IgD-negative memory B cell (primary cell): ENCODE results near the gene SLC1A2. TPM values are rescaled to one million over a fixed set of nuclear protein-coding genes. Genes with fewer than 3 reads are reported as not detected.

Source experiments
- H3K27ac Mint-ChIP-seq, 3 donors: one replicate each; pipeline ENCODE4 v1.8.0; 2020 to 2022; ENCODE audit warnings: mild to moderate bottlenecking in 3 of 3, mixed read lengths in 3 of 3, moderate library complexity in 1 of 3
- H3K27me3 Mint-ChIP-seq: one replicate; pipeline ENCODE4 v1.8.0; 2021; ENCODE audit warnings: mixed read lengths
- H3K36me3 Mint-ChIP-seq: one replicate; pipeline ENCODE4 v1.8.0; 2020; ENCODE audit warnings: mild to moderate bottlenecking, mixed read lengths
- H3K4me1 Mint-ChIP-seq, 3 donors: one replicate each; pipeline ENCODE4 v1.8.0; 2020 to 2022; ENCODE audit warnings: mixed read lengths in 3 of 3, mild to moderate bottlenecking in 1 of 3
- H3K4me3 Mint-ChIP-seq, 4 donors: one replicate each; pipeline ENCODE4 v1.8.0; 2020 to 2022; ENCODE audit warnings: mild to moderate bottlenecking in 4 of 4, mixed read lengths in 4 of 4, moderate library complexity in 3 of 4
- H3K9me3 Mint-ChIP-seq, 3 donors: one replicate each; pipeline ENCODE4 v1.8.0; 2020 to 2021; ENCODE audit warnings: mixed read lengths in 3 of 3, mild to moderate bottlenecking in 1 of 3
- polyA plus RNA-seq: library from polyadenylated mRNA; unstranded; fragments of 300-500 nt; fragmentation: Illumina TruSeq; gene quantifications from one replicate; pipeline ENCODE4 v1.2.3, GENCODE V29; 2021

SLC1A2 gene
- polyA plus RNA-seq, 1 donor from 2014 or later = not detected

- Mint-ChIP-seq H3K4me3 (no peak overlapping the region), H3K4me1 (peaks cover 14 to 18% (median 18%) of the 10 kb centered on the region in 3 donors), H3K36me3 (no peaks in the 10 kb centered on the region), H3K9me3 (no peaks in the 10 kb centered on the region), H3K27ac (no peak overlapping the region), H3K27me3 (peaks cover 9% of the 10 kb centered on the region)
Measured at GRCh38 chr11:35394941-35395340, 24.4 kb downstream of the SLC1A2 start.

DNA sequence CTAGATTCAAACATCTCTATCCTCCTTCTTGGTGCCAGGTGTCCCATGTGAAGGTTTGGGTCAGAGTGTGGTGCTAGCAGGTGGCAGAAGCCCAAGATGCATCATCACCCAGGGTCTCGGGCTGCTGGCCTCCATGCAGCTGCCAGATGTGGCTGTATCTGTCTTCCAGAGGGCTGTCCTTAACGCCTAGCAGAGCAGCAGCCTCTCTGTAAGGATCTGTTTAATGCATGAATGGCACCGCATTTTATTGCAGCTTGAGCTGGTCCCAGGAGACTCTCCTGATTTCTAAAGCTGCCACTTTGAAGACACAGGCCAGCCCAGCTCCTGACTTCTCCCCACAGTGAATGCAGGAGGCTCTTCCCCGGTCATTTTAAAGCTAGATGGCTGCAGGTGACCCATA lies 26.3 kb downstream of the SLC1A2 start:
- no peaks in the 10 kb centered on the region for H3K36me3 Mint-ChIP-seq
- H3K4me3 Mint-ChIP-seq = no peak overlapping the region
- no peaks in the 10 kb centered on the region for H3K9me3 Mint-ChIP-seq
- peaks cover 14 to 19% (median 18%) of the 10 kb centered on the region in 3 donors for H3K4me1 Mint-ChIP-seq
- no peak overlapping the region for H3K27ac Mint-ChIP-seq
- H3K27me3 Mint-ChIP-seq = peaks cover 9% of the 10 kb centered on the region

- Mint-ChIP-seq H3K27ac (peak overlapping the region in 1 of 3 donors; percentile 57), H3K4me3 (peak overlapping the region; percentile 35 to 89 (median 74)), H3K4me1 (peaks cover 14 to 19% (median 18%) of the 10 kb centered on the region in 3 donors), H3K36me3 (no peaks in the 10 kb centered on the region), H3K9me3 (no peaks in the 10 kb centered on the region), H3K27me3 (peaks cover 3% of the 10 kb centered on the region)
Measured at GRCh38 chr11:35391922-35392688, 27.3 kb downstream of the SLC1A2 start.

- Mint-ChIP-seq H3K4me1 (peaks cover 14 to 19% (median 18%) of the 10 kb centered on the region in 3 donors), H3K9me3 (no peaks in the 10 kb centered on the region), H3K27me3 (peaks cover 2% of the 10 kb centered on the region), H3K36me3 (no peaks in the 10 kb centered on the region), H3K4me3 (peak overlapping the region in 3 of 4 donors; percentile 66 to 89 (median 71)), H3K27ac (peak overlapping the region in 2 of 3 donors; percentile 23 to 61)
Measured at GRCh38 chr11:35390737-35391682, 28.3 kb downstream of the SLC1A2 start.

DNA sequence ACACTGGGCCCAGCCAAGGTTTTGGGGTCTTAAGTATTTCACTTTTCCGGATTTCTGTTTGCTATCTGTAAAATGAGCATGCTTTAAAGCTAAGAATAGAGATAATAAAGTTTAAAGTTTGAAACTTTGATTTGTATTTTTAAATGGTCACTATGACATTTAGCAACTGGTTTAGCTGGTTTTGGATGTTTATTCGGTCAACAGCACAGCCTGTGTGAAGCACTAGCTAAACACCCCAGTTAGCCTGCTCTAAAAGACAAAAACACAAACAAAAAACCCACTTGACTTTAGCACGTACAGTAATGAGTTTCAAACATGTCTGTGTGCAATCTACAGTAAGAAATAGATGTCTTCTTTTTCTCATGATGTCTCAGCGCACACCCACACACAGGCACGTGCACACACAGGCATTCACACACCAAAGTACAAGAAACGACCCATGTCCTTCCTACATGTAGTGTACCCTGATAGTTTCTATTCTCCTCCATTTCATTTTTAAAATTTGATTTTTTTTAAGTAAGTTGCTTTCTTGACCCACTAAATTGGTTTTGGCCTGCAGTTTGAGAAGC lies 29.4 kb downstream of the SLC1A2 start:
- H3K4me1 Mint-ChIP-seq = peaks cover 14 to 19% (median 18%) of the 10 kb centered on the region in 3 donors
- H3K36me3 Mint-ChIP-seq = no peaks in the 10 kb centered on the region
- peak overlapping the region in 1 of 4 donors; percentile 32 for H3K4me3 Mint-ChIP-seq
- H3K27ac Mint-ChIP-seq = no peak overlapping the region
- H3K9me3 Mint-ChIP-seq = peaks cover 0 to 2% (median 0%) of the 10 kb centered on the region in 3 donors
- H3K27me3 Mint-ChIP-seq = peaks cover 2% of the 10 kb centered on the region

- Mint-ChIP-seq H3K27ac (no peak overlapping the region), H3K36me3 (no peaks in the 10 kb centered on the region), H3K4me3 (no peak overlapping the region)
Measured at GRCh38 chr11:35389112-35389511, 30.2 kb downstream of the SLC1A2 start.

DNA sequence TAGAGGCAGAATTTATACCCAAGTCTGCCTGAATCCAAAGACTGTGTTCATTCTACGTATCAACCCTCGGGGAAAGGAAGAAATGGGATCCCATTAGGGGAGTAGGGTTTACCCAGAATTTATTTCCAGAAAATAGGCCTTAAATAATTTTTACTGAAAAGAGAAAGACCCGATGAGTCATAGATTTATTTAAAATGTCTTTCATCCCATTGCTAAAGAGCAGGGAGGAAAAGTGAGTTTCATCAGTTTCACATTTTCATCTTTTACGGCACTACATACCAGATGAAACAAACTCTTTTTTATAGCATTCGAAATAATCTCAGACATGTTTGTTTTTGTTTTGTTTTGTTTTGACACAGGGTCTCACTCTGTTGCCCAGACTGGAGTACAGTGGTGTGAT lies 31.3 kb downstream of the SLC1A2 start:
- Mint-ChIP-seq H3K27ac (no peak overlapping the region), H3K27me3 (no peaks in the 10 kb centered on the region), H3K9me3 (peaks cover 0 to 2% (median 0%) of the 10 kb centered on the region in 3 donors), H3K4me3 (peak overlapping the region in 1 of 4 donors; percentile 3), H3K4me1 (peaks cover 14 to 19% (median 18%) of the 10 kb centered on the region in 3 donors), H3K36me3 (no peaks in the 10 kb centered on the region)

More at GRCh38 chr11:35389112-35389511, 30.2 kb downstream of the SLC1A2 start:
- peaks cover 14 to 19% (median 18%) of the 10 kb centered on the region in 3 donors for H3K4me1 Mint-ChIP-seq
- H3K27me3 Mint-ChIP-seq = peaks cover 2% of the 10 kb centered on the region
- peaks cover 0 to 2% (median 0%) of the 10 kb centered on the region in 3 donors for H3K9me3 Mint-ChIP-seq

DNA sequence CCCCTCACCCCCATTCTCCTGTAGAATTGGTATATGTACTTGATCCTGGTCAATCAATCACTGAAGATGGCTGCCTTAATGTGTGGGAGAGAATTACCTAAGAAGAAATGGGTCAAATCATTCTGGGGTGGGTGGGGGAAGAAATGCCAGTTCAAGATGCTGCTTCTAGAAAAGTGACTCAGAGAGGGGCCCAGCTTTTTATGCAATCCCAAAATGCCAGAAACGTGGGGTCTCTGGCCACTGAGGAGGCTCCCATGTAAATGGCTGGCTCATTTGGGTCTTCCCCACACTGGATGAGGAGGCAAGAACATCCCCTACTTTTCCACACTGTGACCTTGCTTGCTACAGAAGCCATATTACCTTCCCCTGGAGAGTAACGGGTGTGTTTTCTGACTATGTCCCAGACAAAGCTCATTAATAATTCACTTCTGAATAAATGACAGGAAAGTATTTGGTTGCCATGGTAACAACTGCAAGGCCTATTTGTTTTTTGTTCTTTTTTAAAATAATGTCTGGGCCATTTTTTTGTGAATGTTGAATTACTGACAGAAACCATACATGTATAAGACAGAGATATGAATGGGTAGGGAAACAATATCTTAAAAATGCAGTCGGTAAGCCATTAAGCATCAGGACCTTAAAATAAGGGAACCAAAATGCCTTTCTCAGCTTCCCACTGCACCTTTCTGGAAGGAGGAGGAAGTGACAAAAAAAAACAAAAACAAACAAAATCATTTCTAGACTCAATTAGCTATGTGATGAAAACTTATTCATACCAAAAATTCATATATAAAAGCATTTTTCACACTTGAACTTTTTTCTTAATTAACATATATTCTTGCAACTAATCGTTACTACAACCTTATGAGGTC lies 32.0 kb downstream of the SLC1A2 start:
- H3K27me3 Mint-ChIP-seq = no peaks in the 10 kb centered on the region
- peaks cover 0 to 2% (median 0%) of the 10 kb centered on the region in 3 donors for H3K9me3 Mint-ChIP-seq
- H3K4me1 Mint-ChIP-seq = peaks cover 14 to 19% (median 18%) of the 10 kb centered on the region in 3 donors
- H3K36me3 Mint-ChIP-seq = no peaks in the 10 kb centered on the region
- H3K27ac Mint-ChIP-seq = no peak overlapping the region
- peak overlapping the region in 1 of 4 donors; percentile 3 for H3K4me3 Mint-ChIP-seq

- Mint-ChIP-seq H3K36me3 (peaks cover 2% of the 10 kb centered on the region), H3K4me3 (no peak overlapping the region), H3K9me3 (peaks cover 0 to 2% (median 0%) of the 10 kb centered on the region in 3 donors), H3K27ac (no peak overlapping the region), H3K4me1 (no peaks in the 10 kb centered on the region), H3K27me3 (no peaks in the 10 kb centered on the region)
Measured at GRCh38 chr11:35383953-35384352, 35.4 kb downstream of the SLC1A2 start.

DNA sequence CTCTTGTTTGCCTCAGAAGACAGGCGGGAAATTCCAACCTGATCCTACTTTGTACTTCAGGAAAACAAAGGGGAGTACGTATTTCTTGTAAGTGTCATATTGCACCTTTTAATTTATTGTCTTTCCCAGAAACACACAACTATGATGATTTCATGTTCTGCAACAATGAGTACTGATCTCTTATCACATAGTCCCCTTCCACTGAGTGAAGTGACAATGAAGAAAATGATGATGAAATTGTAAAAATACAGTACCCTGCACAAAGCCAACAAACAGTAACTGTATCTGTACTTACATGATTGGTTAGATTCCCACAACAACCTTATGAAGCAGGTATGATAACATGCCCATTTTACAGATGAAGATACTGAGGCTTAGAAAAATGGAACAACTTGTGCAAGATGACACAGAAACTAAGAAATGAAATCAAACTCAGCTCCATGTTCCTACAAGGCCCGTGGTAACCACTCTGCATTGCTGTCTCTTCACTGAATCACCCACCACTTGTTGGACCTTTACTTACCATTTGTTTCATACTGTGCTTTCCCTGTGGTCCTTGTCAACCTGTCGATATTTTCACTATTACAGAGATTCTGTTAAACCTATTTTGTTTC lies 37.5 kb downstream of the SLC1A2 start:
- Mint-ChIP-seq H3K36me3 (peaks cover 2% of the 10 kb centered on the region), H3K4me1 (peaks cover 0 to 2% (median 1%) of the 10 kb centered on the region in 3 donors), H3K27me3 (no peaks in the 10 kb centered on the region), H3K9me3 (peaks cover 0 to 2% (median 0%) of the 10 kb centered on the region in 3 donors), H3K27ac (no peak overlapping the region), H3K4me3 (no peak overlapping the region)

DNA sequence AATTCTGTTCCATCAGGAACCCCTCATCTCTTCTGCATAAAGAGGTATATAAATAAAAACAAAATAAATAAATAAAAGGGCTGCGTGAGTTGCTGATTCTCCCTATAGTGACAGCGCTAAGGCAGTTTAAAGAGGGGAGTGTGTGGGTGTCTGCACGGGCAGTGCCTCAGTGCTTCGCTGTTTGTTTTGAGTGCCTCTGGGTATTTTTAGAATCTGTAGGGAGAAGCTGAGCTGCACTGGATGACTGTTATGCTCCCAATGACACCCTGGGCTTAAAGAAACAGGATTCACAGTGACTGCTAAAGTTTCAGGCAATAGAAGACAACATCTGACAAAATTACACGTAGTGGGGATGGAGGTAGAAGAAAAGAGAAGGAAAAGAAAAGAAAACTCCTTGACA lies 38.8 kb downstream of the SLC1A2 start:
- H3K27me3 Mint-ChIP-seq = no peaks in the 10 kb centered on the region
- H3K9me3 Mint-ChIP-seq = peaks cover 0 to 2% (median 0%) of the 10 kb centered on the region in 3 donors
- no peak overlapping the region for H3K4me3 Mint-ChIP-seq
- H3K27ac Mint-ChIP-seq = no peak overlapping the region
- peaks cover 0 to 2% (median 1%) of the 10 kb centered on the region in 3 donors for H3K4me1 Mint-ChIP-seq
- peaks cover 2% of the 10 kb centered on the region for H3K36me3 Mint-ChIP-seq

DNA sequence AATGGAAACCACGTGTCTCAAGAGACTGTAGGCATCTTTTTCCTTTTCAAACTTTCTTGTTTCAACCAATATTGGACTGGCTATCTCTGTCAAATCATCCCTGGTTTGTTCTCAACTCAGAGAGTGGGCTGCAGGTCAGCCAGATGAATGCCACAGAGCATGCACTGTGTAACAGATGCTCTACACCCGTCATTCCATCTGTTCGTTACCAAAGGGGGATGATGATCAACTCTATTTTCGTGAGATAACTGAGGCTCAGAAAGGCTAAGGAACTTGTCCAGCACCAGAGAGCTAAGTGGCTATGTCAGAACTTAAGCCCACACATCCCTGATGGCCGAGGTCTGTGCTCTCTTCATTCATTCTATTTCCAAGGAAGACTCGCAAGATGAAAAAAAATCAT lies 42.1 kb downstream of the SLC1A2 start:
- no peak overlapping the region for H3K4me3 Mint-ChIP-seq
- H3K36me3 Mint-ChIP-seq = peaks cover 2% of the 10 kb centered on the region
- peak overlapping the region in 1 of 3 donors; percentile 9 for H3K27ac Mint-ChIP-seq
- H3K27me3 Mint-ChIP-seq = no peaks in the 10 kb centered on the region
- H3K9me3 Mint-ChIP-seq = no peaks in the 10 kb centered on the region
- peaks cover 0 to 3% (median 1%) of the 10 kb centered on the region in 3 donors for H3K4me1 Mint-ChIP-seq

- Mint-ChIP-seq H3K4me1 (peaks cover 0 to 3% (median 1%) of the 10 kb centered on the region in 3 donors), H3K36me3 (peaks cover 2% of the 10 kb centered on the region), H3K27ac (peak overlapping the region in 2 of 3 donors; percentile 9 to 47), H3K9me3 (no peaks in the 10 kb centered on the region), H3K27me3 (no peaks in the 10 kb centered on the region), H3K4me3 (no peak overlapping the region)
Measured at GRCh38 chr11:35376613-35377012, 42.7 kb downstream of the SLC1A2 start.
